Measurements from ENCODE around the gene GARIN3. TPM values are rescaled to one million over a fixed set of nuclear protein-coding genes. Genes with fewer than 3 reads are reported as not detected.

GARIN3 gene
- total and polyA plus RNA-seq, 11 donors: not detected

DNA sequence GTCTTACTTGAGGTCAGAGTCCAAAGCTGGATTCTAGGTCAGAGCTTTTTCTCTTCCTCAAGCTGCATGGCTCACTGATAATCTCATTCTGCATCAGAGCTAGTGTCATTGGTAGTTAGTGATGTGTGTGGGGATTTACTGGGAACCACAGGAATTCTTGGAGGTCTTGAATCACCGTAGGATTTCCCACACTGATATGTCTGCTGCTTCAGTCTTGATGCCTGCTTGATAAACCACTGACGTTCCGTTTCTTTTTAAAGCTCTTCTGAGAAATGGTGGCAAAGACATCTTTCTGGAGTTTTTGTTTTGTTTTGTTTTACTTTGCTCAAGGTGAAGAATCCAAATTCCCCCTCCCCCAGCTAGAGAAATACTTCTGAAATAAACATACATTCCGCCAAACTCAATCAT is 1.2 kb upstream of the GARIN3 start:
- peaks cover 0 to 7% (median 0%) of the 10 kb centered on the region in 9 donors for H3K27me3 ChIP-seq
- no peaks in the 10 kb centered on the region for H3K4me1 ChIP-seq
- 50 to 70% (median 59%) methylated on average over 4 of the region's 4 CpGs for WGBS, 4 donors
- no peak for DNase-seq
- TF ChIP-seq CTCF (IDR thresholded peaks at IDR 0.05) (no peak), POLR2A (IDR thresholded peaks at IDR 0.05) (no peak)
- ATAC-seq: no peak
- H3K27ac ChIP-seq: no peak overlapping the region
- no peaks in the 10 kb centered on the region for H3K9me3 ChIP-seq
- intact Hi-C loops (cut with DNase I): no loop called here
- H3K36me3 ChIP-seq: no peaks in the 10 kb centered on the region
- no peak overlapping the region for H3K4me3 ChIP-seq

GRCh38 chr5:157165668-157166067 is 396 bp downstream of the GARIN3 start:
- peaks cover 0 to 12% (median 0%) of the 10 kb centered on the region in 9 donors for H3K27me3 ChIP-seq
- no peaks in the 10 kb centered on the region for H3K4me1 ChIP-seq
- H3K9me3 ChIP-seq: no peaks in the 10 kb centered on the region
- H3K4me3 ChIP-seq: no peak overlapping the region
- no peaks in the 10 kb centered on the region for H3K36me3 ChIP-seq
- intact Hi-C loops (cut with DNase I): no loop called here
- ATAC-seq: no peak
- WGBS, 4 donors: 83 to 88% (median 86%) methylated on average over 14 of the region's 14 CpGs
- H3K27ac ChIP-seq: no peak overlapping the region
- TF ChIP-seq POLR2A (IDR thresholded peaks at IDR 0.05) (no peak), CTCF (IDR thresholded peaks at IDR 0.05) (no peak)
- no peak for DNase-seq

DNA sequence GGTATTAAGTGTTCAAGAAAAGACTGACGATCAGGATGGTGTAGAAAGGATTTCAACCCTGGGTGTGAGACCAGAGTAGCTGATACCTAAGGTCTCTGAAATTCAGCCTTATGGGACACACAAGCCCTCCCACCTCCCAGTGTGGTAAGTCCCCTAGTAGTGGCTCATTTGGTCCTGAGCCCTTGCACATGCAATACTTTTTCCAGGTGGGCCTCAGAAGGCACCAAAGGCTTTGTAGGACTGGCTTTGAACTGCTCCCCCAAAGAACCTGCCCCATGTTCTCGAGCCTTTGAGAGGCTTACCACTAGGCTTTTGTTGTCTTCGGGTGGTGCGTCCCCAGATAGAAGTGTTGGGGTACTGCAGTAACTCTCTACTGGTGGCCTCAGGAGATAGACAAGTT is 803 bp downstream of the GARIN3 start:
- Histone ChIP-seq H3K4me1 (no peaks in the 10 kb centered on the region), H3K9me3 (no peaks in the 10 kb centered on the region), H3K4me3 (no peak overlapping the region), H3K36me3 (no peaks in the 10 kb centered on the region), H3K27ac (no peak overlapping the region), H3K27me3 (peaks cover 0 to 12% (median 4%) of the 10 kb centered on the region in 9 donors)
- DNase-seq: no peak
- intact Hi-C loops (cut with DNase I): no loop called here
- no peak for ATAC-seq
- TF ChIP-seq POLR2A (IDR thresholded peaks at IDR 0.05) (no peak), CTCF (IDR thresholded peaks at IDR 0.05) (no peak)
- WGBS, 4 donors: 78 to 91% (median 87%) methylated on average over 3 to 4 of the region's 4 CpGs

GRCh38 chr5:157164521-157164920 is 1.5 kb downstream of the GARIN3 start:
- Histone ChIP-seq H3K9me3 (no peaks in the 10 kb centered on the region), H3K27ac (no peak overlapping the region), H3K4me3 (no peak overlapping the region), H3K4me1 (peaks cover 0 to 3% (median 0%) of the 10 kb centered on the region in 12 donors), H3K36me3 (no peaks in the 10 kb centered on the region), H3K27me3 (peaks cover 0 to 18% (median 4%) of the 10 kb centered on the region in 9 donors)
- DNase-seq: no peak
- ATAC-seq: no peak
- TF ChIP-seq CTCF (IDR thresholded peaks at IDR 0.05): no peak
- no peak for TF ChIP-seq POLR2A (IDR thresholded peaks at IDR 0.05)
- intact Hi-C loops (cut with DNase I): loop anchor here in 1 of 10 donors (5.0 kb wide), 1 partner anchor 148 kb away; no protein-coding TSS in a partner anchor
- WGBS, 4 donors: 78 to 82% (median 80%) methylated on average over 5 of the region's 5 CpGs

Data from heart left ventricle (tissue), 16 donors.